HFF-Myc (cell line): ENCODE results near the gene IL4I1.
"Not testable (repeated sequence)": the region's sequence is repeated elsewhere in the genome, so short reads cannot be mapped to it uniquely, and the experiment has no call there.

Experiments used
- DNase-seq: peaks from one replicate; pipeline ENCODE4 v3.0.0-alpha.2; 2011; ENCODE audit warnings: low read depth; ENCODE audit errors: extremely low read depth
- H3K4me3 ChIP-seq: replicated peaks from 2 replicates; pipeline ENCODE4 v1.5.1; 2011; ENCODE audit warnings: low read depth, mild to moderate bottlenecking, control low read depth, low read length
- TF ChIP-seq, protein P1 (sequence below): IDR thresholded peaks from 2 replicates; pipeline ENCODE4 v1.5.1; 2012; ENCODE audit warnings: mild to moderate bottlenecking, low read depth, low read length, control low read depth; ENCODE audit errors: missing control alignments

The IL4I1 gene, protein sequence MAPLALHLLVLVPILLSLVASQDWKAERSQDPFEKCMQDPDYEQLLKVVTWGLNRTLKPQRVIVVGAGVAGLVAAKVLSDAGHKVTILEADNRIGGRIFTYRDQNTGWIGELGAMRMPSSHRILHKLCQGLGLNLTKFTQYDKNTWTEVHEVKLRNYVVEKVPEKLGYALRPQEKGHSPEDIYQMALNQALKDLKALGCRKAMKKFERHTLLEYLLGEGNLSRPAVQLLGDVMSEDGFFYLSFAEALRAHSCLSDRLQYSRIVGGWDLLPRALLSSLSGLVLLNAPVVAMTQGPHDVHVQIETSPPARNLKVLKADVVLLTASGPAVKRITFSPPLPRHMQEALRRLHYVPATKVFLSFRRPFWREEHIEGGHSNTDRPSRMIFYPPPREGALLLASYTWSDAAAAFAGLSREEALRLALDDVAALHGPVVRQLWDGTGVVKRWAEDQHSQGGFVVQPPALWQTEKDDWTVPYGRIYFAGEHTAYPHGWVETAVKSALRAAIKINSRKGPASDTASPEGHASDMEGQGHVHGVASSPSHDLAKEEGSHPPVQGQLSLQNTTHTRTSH

DNA sequence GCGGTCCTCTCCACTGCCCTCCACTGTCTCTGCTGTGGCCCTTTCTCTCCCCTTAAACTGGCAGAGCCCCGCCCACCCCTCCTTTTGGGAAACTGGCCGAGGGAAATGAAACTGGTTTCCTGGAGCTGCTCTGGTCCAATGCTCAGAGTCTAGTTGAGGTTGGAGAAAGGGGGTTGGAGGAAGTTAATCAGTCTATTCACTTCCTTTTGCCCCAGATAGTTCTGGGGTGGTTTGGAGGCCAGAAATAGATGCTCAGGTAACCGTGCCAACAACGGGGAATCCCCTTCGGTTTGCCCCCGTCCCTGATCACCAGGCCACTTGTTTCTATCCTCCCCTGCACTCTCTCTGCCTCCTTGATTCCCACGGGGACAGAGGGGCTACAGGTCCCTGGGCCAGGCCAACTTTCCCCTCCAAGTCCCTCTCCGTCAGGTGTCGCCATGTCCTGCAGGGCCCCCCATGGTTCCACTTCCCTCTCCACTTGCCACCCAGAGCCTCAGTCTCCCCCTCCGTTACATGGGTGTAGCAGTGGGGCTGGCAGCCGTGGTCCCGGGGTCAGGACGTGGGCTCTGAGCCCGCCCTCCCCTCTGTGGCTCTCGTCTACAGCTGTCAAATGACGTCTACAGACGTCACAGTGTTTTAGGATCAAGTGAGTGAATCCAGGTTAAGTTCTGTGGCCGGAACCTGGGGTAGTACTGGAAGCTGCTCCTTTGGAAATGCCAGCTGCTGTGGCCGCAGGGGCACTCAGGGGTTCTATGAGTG, at the start of gene IL4I1:
TSS of gene IL4I1 (minus strand) at position 25 of the 759 bp plus-strand sequence. CDS start 727 bp downstream, outside the sequence.
- TF ChIP-seq, protein P1, sequence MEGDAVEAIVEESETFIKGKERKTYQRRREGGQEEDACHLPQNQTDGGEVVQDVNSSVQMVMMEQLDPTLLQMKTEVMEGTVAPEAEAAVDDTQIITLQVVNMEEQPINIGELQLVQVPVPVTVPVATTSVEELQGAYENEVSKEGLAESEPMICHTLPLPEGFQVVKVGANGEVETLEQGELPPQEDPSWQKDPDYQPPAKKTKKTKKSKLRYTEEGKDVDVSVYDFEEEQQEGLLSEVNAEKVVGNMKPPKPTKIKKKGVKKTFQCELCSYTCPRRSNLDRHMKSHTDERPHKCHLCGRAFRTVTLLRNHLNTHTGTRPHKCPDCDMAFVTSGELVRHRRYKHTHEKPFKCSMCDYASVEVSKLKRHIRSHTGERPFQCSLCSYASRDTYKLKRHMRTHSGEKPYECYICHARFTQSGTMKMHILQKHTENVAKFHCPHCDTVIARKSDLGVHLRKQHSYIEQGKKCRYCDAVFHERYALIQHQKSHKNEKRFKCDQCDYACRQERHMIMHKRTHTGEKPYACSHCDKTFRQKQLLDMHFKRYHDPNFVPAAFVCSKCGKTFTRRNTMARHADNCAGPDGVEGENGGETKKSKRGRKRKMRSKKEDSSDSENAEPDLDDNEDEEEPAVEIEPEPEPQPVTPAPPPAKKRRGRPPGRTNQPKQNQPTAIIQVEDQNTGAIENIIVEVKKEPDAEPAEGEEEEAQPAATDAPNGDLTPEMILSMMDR: no peak
- H3K4me3 ChIP-seq: no peak within 1 kb of the TSS
- DNase-seq: no peak

DNA sequence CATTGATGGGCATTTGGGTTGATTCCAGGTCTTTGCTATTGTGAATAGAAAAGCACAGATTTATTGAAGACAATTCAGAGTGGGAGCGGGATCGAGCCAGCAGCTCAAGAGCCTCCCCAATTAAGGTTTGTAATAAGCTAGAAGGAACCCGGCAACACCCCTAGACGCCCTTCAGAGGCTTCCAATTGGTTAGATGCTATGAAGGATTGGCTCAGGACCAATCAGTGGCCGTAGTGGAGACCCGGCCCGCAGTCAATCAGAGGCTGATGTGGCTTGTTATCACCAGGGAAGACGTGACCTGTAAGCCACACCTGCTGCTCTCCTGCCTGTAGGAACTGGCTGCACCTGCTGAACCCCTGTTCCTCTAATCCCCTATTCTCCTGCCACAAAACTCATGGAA, 49.7 kb upstream of the IL4I1 start:
- TF ChIP-seq, protein P1: no peak
- H3K4me3 ChIP-seq: no peak overlapping the region
- DNase-seq: no peak

DNA sequence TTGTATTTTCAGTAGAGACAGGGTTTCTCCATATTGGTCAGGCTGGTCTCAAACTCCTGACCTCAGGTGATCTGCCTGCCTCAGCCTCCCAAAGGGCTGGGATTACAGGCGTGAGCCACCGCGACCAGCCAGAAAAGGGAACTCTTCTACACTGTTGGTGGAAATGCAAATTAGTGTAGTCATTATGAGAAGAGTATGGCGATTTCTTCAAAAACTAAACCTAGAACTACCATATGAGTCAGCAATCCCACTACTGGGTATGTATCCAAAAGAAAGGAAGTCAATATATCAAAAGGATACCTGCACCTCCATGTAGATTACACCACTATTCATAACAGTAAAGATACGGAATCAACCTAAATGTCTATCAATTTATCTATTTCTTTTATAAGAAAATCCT, 47.9 kb upstream of the IL4I1 start:
- not testable (repeated sequence) for DNase-seq, H3K4me3 ChIP-seq

DNA sequence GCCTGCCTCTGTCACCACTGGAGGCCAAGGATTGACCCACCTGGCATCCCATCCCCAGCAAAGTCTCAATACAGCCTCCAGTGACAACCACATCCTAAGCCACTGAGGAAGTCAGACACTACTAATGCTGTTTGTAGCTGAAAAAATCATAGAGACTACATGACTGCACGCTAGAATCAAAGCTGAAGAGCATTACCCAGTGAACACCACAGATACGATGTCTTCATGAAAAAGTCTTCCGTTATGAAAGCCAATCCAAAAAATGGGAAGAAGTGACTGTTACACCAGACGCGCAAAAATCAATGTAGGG, 43.8 kb upstream of the IL4I1 start:
- H3K4me3 ChIP-seq: no peak overlapping the region
- TF ChIP-seq, protein P1: no peak
- no peak for DNase-seq

DNA sequence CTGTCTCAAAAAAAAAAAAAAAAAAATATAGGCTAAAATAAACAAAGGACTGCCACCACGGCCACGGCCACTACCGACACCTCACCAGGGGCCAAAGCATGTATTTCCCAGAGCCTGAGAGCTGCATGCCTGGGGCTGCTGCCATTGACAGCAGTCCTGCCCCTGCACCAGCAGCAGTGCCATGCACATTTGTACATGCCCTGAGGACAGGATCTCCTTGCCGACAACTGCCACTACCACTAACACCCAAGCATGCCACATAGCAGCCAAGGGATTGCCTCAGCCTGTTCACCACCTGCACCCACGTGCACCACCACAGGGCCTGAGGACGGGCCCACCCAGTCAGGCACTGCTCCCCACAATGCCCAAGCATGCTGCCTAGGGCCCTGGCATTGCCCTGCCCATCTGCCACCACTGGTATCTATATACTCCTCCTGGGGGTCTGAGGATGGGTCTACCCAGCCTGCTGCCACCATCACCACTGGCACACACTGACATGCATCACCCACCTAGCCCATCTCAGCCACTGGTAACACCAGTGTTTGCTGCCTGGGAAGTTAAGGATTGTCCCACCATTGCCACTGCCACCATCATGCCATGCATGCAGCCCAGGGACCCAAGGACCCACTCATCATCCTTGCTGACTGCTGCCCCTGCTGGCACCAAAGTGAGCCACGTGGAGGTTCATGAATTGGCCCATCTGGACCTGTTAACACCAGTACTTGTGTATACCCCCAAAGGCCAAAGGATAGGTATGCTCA, 43.2 kb upstream of the IL4I1 start:
- DNase-seq: no peak
- H3K4me3 ChIP-seq: no peak overlapping the region
- TF ChIP-seq, protein P1: no peak

DNA sequence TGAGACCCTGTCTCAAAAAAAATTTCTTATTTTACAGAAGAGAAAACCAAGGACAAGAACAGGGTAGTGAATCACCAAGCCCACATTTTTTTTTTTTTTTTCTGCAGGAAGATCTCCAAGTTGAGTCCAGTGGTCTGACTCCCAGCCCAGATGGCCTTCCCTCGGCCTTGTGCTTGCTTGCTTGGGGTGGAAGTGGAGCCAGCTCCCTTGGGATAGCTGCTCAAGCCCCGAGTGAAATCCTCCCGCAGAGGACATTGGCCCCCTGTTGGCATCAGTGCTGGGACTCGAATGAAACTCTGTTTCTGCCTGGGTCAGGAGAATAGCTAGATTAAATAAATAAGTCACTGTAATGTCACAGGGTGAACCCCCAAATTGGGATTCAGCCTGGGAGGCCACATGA, 42.0 kb upstream of the IL4I1 start:
- no peak overlapping the region for H3K4me3 ChIP-seq
- TF ChIP-seq, protein P1: no peak
- no peak for DNase-seq
